ES-I3 (cell line): ENCODE results near the gene LBR.

Experiments
- H3K36me3 ChIP-seq: 2 replicates; pipeline ENCODE4 v1.6.1; 2013; ENCODE audit warnings: mild to moderate bottlenecking, low read length, control low read depth, moderate library complexity; ENCODE audit not compliant: insufficient read depth
- H3K4me1 ChIP-seq: 2 replicates; pipeline ENCODE4 v1.6.1; 2013; ENCODE audit warnings: mild to moderate bottlenecking, control low read depth, low read length; ENCODE audit not compliant: insufficient read depth
- H3K9ac ChIP-seq: 2 replicates; pipeline ENCODE4 v1.6.1; 2013; ENCODE audit warnings: low read depth, mild to moderate bottlenecking, low read length, moderate library complexity
- H3K9me3 ChIP-seq: 2 replicates; pipeline ENCODE4 v1.6.1; 2013; ENCODE audit warnings: mild to moderate bottlenecking, low read length, moderate library complexity; ENCODE audit not compliant: control insufficient read depth, insufficient read depth

The LBR gene

GRCh38 chr1:225441314-225442122 is 13.7 kb upstream of the LBR start:
- no peaks in the 10 kb centered on the region for H3K36me3 ChIP-seq
- no peak overlapping the region for H3K9ac ChIP-seq
- H3K4me1 ChIP-seq = peaks cover 9% of the 10 kb centered on the region
- no peaks in the 10 kb centered on the region for H3K9me3 ChIP-seq

DNA sequence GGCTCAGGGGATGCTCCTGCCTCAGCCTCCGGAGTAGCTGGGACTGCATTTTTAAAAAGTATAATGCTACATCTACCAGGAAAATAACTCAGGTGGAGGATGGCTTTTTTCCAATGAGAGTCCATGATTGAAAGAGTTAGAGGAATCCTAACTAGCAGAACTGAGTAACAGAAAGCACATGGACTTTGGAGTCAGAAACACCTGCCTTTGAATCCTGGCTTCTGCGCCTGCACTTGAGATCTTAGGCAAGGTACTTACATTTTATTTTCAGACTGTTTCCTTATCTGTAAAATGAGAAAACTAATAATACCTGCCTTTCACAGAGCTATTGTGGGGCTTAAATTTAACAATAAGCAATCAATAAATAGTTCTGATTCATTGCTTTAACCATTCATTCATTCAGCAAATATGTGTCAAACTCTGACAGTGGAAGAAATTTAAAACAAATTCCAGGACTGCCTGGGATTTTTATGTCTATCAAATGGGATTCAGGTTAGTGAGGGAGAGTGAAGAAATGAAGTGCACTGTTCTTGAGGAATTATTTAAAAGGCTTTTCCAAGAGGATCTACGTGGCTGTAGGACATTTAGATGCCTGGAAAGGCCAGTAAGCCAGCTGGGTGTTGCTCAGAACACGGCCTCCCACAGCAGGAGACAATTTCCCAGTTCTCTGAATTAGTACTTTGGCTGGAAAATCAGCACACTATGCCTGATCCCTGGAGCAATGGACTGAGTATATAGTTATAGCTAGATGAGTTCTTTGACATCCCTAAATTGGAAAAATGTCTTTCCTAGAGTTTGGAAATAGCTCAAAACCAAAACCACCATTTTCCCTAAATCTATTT is 12.8 kb upstream of the LBR start:
- H3K36me3 ChIP-seq = no peaks in the 10 kb centered on the region
- H3K4me1 ChIP-seq = peaks cover under 1% of the 10 kb centered on the region
- H3K9ac ChIP-seq = no peak overlapping the region
- no peaks in the 10 kb centered on the region for H3K9me3 ChIP-seq

- H3K4me1 ChIP-seq = no peaks in the 10 kb centered on the region
- no peaks in the 10 kb centered on the region for H3K36me3 ChIP-seq
- no peak overlapping the region for H3K9ac ChIP-seq
- H3K9me3 ChIP-seq = no peaks in the 10 kb centered on the region
Measured at GRCh38 chr1:225437710-225438437, 10.0 kb upstream of the LBR start.

- H3K36me3 ChIP-seq = no peaks in the 10 kb centered on the region
- H3K4me1 ChIP-seq = no peaks in the 10 kb centered on the region
- H3K9me3 ChIP-seq = no peaks in the 10 kb centered on the region
- no peak overlapping the region for H3K9ac ChIP-seq
Measured at GRCh38 chr1:225435957-225436392, 8.1 kb upstream of the LBR start.

DNA sequence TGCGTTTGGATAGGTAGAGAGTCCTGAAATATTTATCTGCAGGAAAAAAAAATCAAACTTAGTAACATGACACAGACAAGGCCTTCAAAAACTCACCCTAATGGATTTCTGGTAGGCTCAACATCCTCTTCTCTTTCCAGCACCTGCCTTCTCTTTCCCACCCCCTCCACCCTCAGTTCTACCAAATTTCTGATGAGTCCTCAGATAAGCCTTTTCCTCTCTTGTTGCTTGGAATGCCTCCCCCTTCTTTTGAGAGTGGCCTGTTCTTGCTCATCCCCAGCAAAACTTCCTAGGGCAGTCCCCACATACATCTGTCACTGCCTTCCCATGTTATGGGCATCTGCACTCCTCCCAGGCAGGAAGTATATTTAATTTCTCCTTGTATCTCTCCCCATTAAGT is 7.6 kb upstream of the LBR start:
- H3K9ac ChIP-seq = no peak overlapping the region; the same call in 1 of the 2 replicates
- 0 out of 2 replicates have a peak, but pooled peaks cover 2% of the 10 kb centered on the region for H3K4me1 ChIP-seq
- no peaks in the 10 kb centered on the region for H3K9me3 ChIP-seq
- H3K36me3 ChIP-seq = no peaks in the 10 kb centered on the region

DNA sequence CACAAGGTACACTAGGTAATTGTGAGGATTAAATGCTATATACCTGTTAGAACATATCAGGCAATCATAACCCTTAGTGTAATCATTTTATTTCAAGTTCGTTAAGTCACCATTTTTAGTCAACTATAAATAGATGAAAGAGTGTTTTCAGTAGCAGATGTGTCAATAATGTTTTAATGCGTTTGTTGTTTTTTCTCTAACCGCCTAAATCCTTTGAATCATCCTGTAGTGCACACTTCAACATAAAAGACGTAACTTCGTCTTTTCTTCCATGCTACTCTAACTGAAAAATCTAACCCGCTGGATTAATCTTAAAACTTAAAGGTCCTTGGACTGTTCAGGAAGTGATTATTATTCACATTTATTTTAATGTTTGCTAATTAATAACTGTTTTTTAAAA is 7.2 kb upstream of the LBR start:
- 0 out of 2 replicates have a peak, but pooled peaks cover 5% of the 10 kb centered on the region for H3K4me1 ChIP-seq
- no peak overlapping the region; the same call in 1 of the 2 replicates for H3K9ac ChIP-seq
- H3K36me3 ChIP-seq = no peaks in the 10 kb centered on the region
- H3K9me3 ChIP-seq = no peaks in the 10 kb centered on the region

DNA sequence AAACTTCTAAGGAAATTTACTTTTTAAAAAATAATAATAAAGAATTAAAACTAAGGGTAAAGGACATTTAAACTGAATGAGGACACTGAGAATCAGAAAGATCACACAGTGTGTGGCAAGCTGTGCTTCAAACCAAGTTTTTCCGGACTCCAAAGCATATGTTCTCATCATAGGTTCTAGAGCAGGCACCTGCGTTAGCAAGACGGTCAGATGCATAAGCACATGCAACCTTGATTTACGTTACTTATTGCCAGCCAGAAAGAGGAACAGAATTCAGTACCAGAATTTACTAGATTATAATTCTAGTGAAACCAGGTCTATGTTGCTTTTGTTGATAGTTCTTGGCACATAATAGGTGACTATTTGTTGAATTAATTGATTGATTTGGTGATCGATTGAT is 6.2 kb upstream of the LBR start:
- Histone ChIP-seq H3K9me3 (no peaks in the 10 kb centered on the region), H3K36me3 (no peaks in the 10 kb centered on the region), H3K9ac (no peak overlapping the region), H3K4me1 (0 out of 2 replicates have a peak, but pooled peaks cover 5% of the 10 kb centered on the region)

DNA sequence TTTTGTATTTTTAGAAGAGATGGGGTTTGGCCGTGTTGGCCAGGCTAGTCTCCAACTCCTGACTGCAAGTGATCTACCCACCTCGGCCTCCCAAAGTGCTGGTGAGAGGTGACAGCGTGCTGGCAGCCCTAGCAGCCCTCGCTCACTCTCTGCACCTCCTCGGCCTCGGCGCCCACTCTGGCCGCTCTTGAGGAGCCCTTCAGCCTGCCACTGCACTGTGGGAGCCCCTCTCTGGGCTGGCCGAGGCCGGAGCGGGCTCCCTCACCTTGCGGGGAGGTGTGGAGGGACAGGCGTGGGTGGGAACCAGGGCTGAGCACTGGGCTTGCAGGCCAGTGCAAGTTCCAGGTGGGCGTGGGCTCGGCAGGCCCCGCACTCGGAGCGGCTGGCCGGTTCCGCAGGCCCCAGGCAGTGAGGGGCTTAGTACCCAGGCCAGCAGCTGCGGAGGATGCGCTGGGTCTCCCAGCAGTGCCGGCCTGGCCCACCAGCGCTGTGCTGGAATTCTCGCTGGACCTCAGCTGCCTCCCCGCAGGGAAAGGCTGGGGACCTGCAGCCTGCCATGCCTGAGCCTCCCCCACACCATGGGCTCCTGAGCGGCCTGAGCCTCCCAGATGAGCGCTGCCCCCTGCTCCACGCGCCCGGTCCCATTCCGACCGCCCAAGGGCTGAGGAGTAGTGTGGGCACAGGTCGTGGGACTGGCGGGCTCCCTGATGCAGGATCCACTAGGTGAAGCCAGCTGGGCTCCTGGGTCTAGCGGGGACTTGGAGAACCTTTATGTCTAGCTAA is 3.4 kb upstream of the LBR start:
- Histone ChIP-seq H3K4me1 (0 out of 2 replicates have a peak, but pooled peaks cover 5% of the 10 kb centered on the region), H3K9me3 (no peaks in the 10 kb centered on the region), H3K36me3 (no peaks in the 10 kb centered on the region), H3K9ac (no peak overlapping the region)

DNA sequence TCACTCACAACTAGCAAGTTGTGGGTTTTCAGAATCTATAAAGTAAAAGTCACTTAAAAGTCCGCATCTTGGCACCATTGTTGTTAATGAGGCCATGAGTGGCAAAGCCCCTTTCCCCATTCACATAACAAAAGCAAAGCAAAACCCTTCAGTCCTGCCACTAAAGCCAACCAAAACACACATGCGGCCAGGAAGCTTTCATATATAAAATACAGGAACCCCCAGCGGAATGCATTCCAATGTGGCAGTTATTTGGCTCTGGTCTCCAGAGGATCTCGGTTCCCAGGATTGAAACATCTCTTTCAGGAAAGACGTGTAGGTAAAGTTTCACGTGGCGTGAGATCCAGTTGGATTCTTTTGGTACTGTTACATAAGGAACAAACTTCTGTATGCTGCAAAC is 2.5 kb upstream of the LBR start:
- Histone ChIP-seq H3K9ac (no peak overlapping the region), H3K4me1 (peaks cover 13% of the 10 kb centered on the region), H3K9me3 (no peaks in the 10 kb centered on the region), H3K36me3 (no peaks in the 10 kb centered on the region)

GRCh38 chr1:225428881-225429455 is 1.1 kb upstream of the LBR start:
- Histone ChIP-seq H3K9me3 (no peaks in the 10 kb centered on the region), H3K9ac (peak overlapping the region; percentile 100), H3K4me1 (peaks cover 25% of the 10 kb centered on the region), H3K36me3 (no peaks in the 10 kb centered on the region)

- H3K9ac ChIP-seq = peak overlapping the region; percentile 100
- no peaks in the 10 kb centered on the region for H3K9me3 ChIP-seq
- H3K36me3 ChIP-seq = no peaks in the 10 kb centered on the region
- H3K4me1 ChIP-seq = peaks cover 32% of the 10 kb centered on the region
Measured at GRCh38 chr1:225428068-225428880, 436 bp upstream of the LBR start.

- Histone ChIP-seq H3K9me3 (no peaks in the 10 kb centered on the region), H3K4me1 (peaks cover 36% of the 10 kb centered on the region), H3K36me3 (no peaks in the 10 kb centered on the region), H3K9ac (peak overlapping the region; percentile 100)
Measured at GRCh38 chr1:225426395-225427234, 1.2 kb downstream of the LBR start.
